Trophoblast cell (in vitro differentiated cells and primary cell): ENCODE measurements around the gene AFAP1L2.

ENCODE experiments used
- DNase-seq, 2 donors: peaks; one replicate each; pipeline ENCODE4 v3.0.0-alpha.2; 2016
- H2AFZ ChIP-seq: 2 replicates; pipeline ENCODE4 v1.6.1; 2013; ENCODE audit warnings: low read length, moderate library complexity, mild to moderate bottlenecking; ENCODE audit not compliant: insufficient read depth, poor library complexity
- H2AK5ac ChIP-seq: 2 replicates; pipeline ENCODE4 v1.6.1; 2013; ENCODE audit warnings: mild to moderate bottlenecking, low read length
- H2BK120ac ChIP-seq: 2 replicates; pipeline ENCODE4 v1.6.1; 2013; ENCODE audit warnings: low read length, mild to moderate bottlenecking, moderate library complexity; ENCODE audit not compliant: insufficient read depth, poor library complexity
- H2BK12ac ChIP-seq: 2 replicates; pipeline ENCODE4 v1.6.1; 2013; ENCODE audit warnings: mild to moderate bottlenecking, low read length, moderate library complexity
- H2BK5ac ChIP-seq: 2 replicates; pipeline ENCODE4 v1.6.1; 2013; ENCODE audit warnings: low read length, low read depth, moderate library complexity, mild to moderate bottlenecking; ENCODE audit not compliant: poor library complexity
- H3K14ac ChIP-seq: 2 replicates; pipeline ENCODE4 v1.6.1; 2013; ENCODE audit warnings: mild to moderate bottlenecking, low read length
- H3K18ac ChIP-seq: 2 replicates; pipeline ENCODE4 v1.6.1; 2013; ENCODE audit warnings: mild to moderate bottlenecking, low read length
- H3K23ac ChIP-seq: 2 replicates; pipeline ENCODE4 v1.6.1; 2013; ENCODE audit warnings: low read length
- H3K27ac ChIP-seq: 2 replicates; pipeline ENCODE4 v1.5.1; 2013; ENCODE audit warnings: low read depth, mild to moderate bottlenecking, inconsistent platforms, low read length, moderate library complexity
- H3K27me3 ChIP-seq: 2 replicates; pipeline ENCODE4 v1.6.1; 2013; ENCODE audit warnings: inconsistent platforms, mild to moderate bottlenecking, low read length, moderate library complexity; ENCODE audit not compliant: insufficient read depth
- H3K36me3 ChIP-seq, 2 experiments: 1 replicate in 1 of 2; 2 replicates in 1 of 2; pipeline ENCODE4 v1.6.1; 2013; ENCODE audit warnings: low read length in 2 of 2, mild to moderate bottlenecking in 2 of 2, moderate library complexity in 1 of 2; ENCODE audit not compliant: insufficient read depth in 2 of 2, control insufficient read depth in 1 of 2
- H3K4ac ChIP-seq: 2 replicates; pipeline ENCODE4 v1.6.1; 2013; ENCODE audit warnings: low read depth, mild to moderate bottlenecking, low read length, moderate library complexity
- H3K4me1 ChIP-seq, 2 experiments: 1 replicate in 1 of 2; 2 replicates in 1 of 2; pipeline ENCODE4 v1.6.1; 2013; ENCODE audit warnings: low read length in 2 of 2, mild to moderate bottlenecking in 2 of 2, moderate library complexity in 1 of 2; ENCODE audit not compliant: insufficient read depth in 2 of 2, control insufficient read depth in 1 of 2
- H3K4me2 ChIP-seq: 2 replicates; pipeline ENCODE4 v1.6.1; 2013; ENCODE audit warnings: inconsistent platforms, mild to moderate bottlenecking, low read length, moderate library complexity
- H3K4me3 ChIP-seq: 2 replicates; pipeline ENCODE4 v1.5.1; 2013; ENCODE audit warnings: mild to moderate bottlenecking, low read depth, low read length, inconsistent platforms
- H3K79me1 ChIP-seq: one replicate; pipeline ENCODE4 v1.6.1; 2013; ENCODE audit warnings: low read length
- H3K79me2 ChIP-seq: 2 replicates; pipeline ENCODE4 v1.6.1; 2013; ENCODE audit warnings: low read length, mild to moderate bottlenecking; ENCODE audit not compliant: control insufficient read depth, insufficient read depth, poor library complexity
- H3K9ac ChIP-seq: 2 replicates; pipeline ENCODE4 v1.6.1; 2013; ENCODE audit warnings: mild to moderate bottlenecking, low read length
- H3K9me3 ChIP-seq: 2 replicates; pipeline ENCODE4 v1.6.1; 2013; ENCODE audit warnings: low read depth, mild to moderate bottlenecking, control low read depth, inconsistent platforms, low read length; ENCODE audit not compliant: insufficient read depth
- H4K12ac ChIP-seq: 2 replicates; pipeline ENCODE4 v1.6.1; 2013; ENCODE audit warnings: low read depth, mild to moderate bottlenecking, low read length, moderate library complexity
- H4K8ac ChIP-seq: 2 replicates; pipeline ENCODE4 v1.6.1; 2013; ENCODE audit warnings: low read depth, mild to moderate bottlenecking, low read length, moderate library complexity
- H4K91ac ChIP-seq: one replicate; pipeline ENCODE4 v1.6.1; 2013; ENCODE audit warnings: low read depth, mild to moderate bottlenecking, low read length, moderate library complexity
- WGBS: extraction: QIAGEN DNeasy Blood & Tissue Kit; methylation state at CpG from one replicate; pipeline ENCODE4 v1.1.7; 2013; ENCODE audit warnings: missing lambda C conversion rate; ENCODE audit not compliant: insufficient read length, insufficient coverage; ENCODE audit errors: extremely low coverage; 5-methylcytosine and 5-hydroxymethylcytosine counted together

AFAP1L2 gene

GRCh38 chr10:114444819-114445218 is 40.5 kb upstream of the AFAP1L2 start:
- Histone ChIP-seq H3K36me3 (peaks cover 0 to 2% of the 10 kb centered on the region in 2 experiments), H4K8ac (no peak overlapping the region), H3K4me2 (no peak overlapping the region), H2BK120ac (no peak overlapping the region), H3K9me3 (no peaks in the 10 kb centered on the region), H3K27ac (no peak overlapping the region), H3K18ac (no peak overlapping the region), H2BK12ac (no peak overlapping the region), H3K4ac (no peak overlapping the region), H2AK5ac (no peak overlapping the region), H4K91ac (no peak overlapping the region), H3K79me2 (no peaks in the 10 kb centered on the region), H3K4me1 (no peaks in the 10 kb centered on the region), H3K27me3 (no peaks in the 10 kb centered on the region), H3K9ac (no peak overlapping the region), H4K12ac (no peak overlapping the region), H3K23ac (no peak overlapping the region), H3K14ac (no peak overlapping the region), H2BK5ac (no peak overlapping the region), H3K79me1 (no peaks in the 10 kb centered on the region), H3K4me3 (no peak overlapping the region), H2AFZ (no peak overlapping the region)
- no peak for DNase-seq

GRCh38 chr10:114442091-114442630 is 37.9 kb upstream of the AFAP1L2 start:
- Histone ChIP-seq H2AFZ (no peak overlapping the region), H3K4me3 (no peak overlapping the region), H3K4me1 (no peaks in the 10 kb centered on the region), H2AK5ac (no peak overlapping the region), H2BK5ac (no peak overlapping the region), H3K4me2 (no peak overlapping the region), H3K18ac (no peak overlapping the region), H2BK12ac (no peak overlapping the region), H4K12ac (no peak overlapping the region), H3K27ac (no peak overlapping the region), H4K91ac (no peak overlapping the region), H3K79me1 (no peaks in the 10 kb centered on the region), H3K36me3 (peaks cover 0 to 7% of the 10 kb centered on the region in 2 experiments), H3K14ac (no peak overlapping the region), H3K79me2 (no peaks in the 10 kb centered on the region), H2BK120ac (no peak overlapping the region), H3K23ac (no peak overlapping the region), H4K8ac (no peak overlapping the region), H3K27me3 (no peaks in the 10 kb centered on the region), H3K4ac (no peak overlapping the region), H3K9ac (no peak overlapping the region), H3K9me3 (no peaks in the 10 kb centered on the region)
- WGBS, result no CpG with 5 or more reads among the region's 4 CpGs
- DNase-seq, result peak; percentile 95 to 96

- WGBS, result no CpG with 5 or more reads among the region's 1 CpG
Observed at GRCh38 chr10:114441107-114441506, 36.8 kb upstream of the AFAP1L2 start.

GRCh38 chr10:114437473-114438292 is 33.4 kb upstream of the AFAP1L2 start:
- no peak overlapping the region for H2AK5ac ChIP-seq
- no peak overlapping the region for H2AFZ ChIP-seq
- no peaks in the 10 kb centered on the region for H3K4me1 ChIP-seq
- H3K27me3 ChIP-seq, result no peaks in the 10 kb centered on the region
- H3K27ac ChIP-seq, result no peak overlapping the region
- no peak overlapping the region for H3K4me2 ChIP-seq
- H2BK120ac ChIP-seq, result no peak overlapping the region
- H3K79me2 ChIP-seq, result no peaks in the 10 kb centered on the region
- no peak overlapping the region for H4K12ac ChIP-seq
- H2BK12ac ChIP-seq, result no peak overlapping the region
- no peak overlapping the region for H3K4me3 ChIP-seq
- H3K4ac ChIP-seq, result no peak overlapping the region
- H3K14ac ChIP-seq, result no peak overlapping the region
- no peak overlapping the region for H4K91ac ChIP-seq
- H3K79me1 ChIP-seq, result no peaks in the 10 kb centered on the region
- no peak overlapping the region for H3K9ac ChIP-seq
- H3K9me3 ChIP-seq, result no peaks in the 10 kb centered on the region
- no peak overlapping the region for H3K18ac ChIP-seq
- no CpG with 5 or more reads among the region's 9 CpGs for WGBS
- H2BK5ac ChIP-seq, result no peak overlapping the region
- DNase-seq, result peak; percentile 7 to 59
- no peak overlapping the region for H3K23ac ChIP-seq
- H4K8ac ChIP-seq, result no peak overlapping the region
- H3K36me3 ChIP-seq, result peaks cover 0 to 7% of the 10 kb centered on the region in 2 experiments

More at GRCh38 chr10:114441107-114441506, 36.8 kb upstream of the AFAP1L2 start:
- no peaks in the 10 kb centered on the region for H3K9me3 ChIP-seq
- no peak overlapping the region for H3K4me2 ChIP-seq
- DNase-seq, result no peak
- H4K91ac ChIP-seq, result no peak overlapping the region
- no peak overlapping the region for H2AFZ ChIP-seq
- no peak overlapping the region for H2BK5ac ChIP-seq
- H3K23ac ChIP-seq, result no peak overlapping the region
- H3K14ac ChIP-seq, result no peak overlapping the region
- no peak overlapping the region for H3K4me3 ChIP-seq
- H4K12ac ChIP-seq, result no peak overlapping the region
- H2BK12ac ChIP-seq, result no peak overlapping the region
- no peak overlapping the region for H2AK5ac ChIP-seq
- H3K18ac ChIP-seq, result no peak overlapping the region
- no peaks in the 10 kb centered on the region for H3K4me1 ChIP-seq
- H4K8ac ChIP-seq, result no peak overlapping the region
- no peaks in the 10 kb centered on the region for H3K79me2 ChIP-seq
- H3K79me1 ChIP-seq, result no peaks in the 10 kb centered on the region
- no peaks in the 10 kb centered on the region for H3K27me3 ChIP-seq
- no peak overlapping the region for H3K27ac ChIP-seq
- H3K4ac ChIP-seq, result no peak overlapping the region
- H3K36me3 ChIP-seq, result peaks cover 0 to 7% of the 10 kb centered on the region in 2 experiments
- no peak overlapping the region for H2BK120ac ChIP-seq
- H3K9ac ChIP-seq, result no peak overlapping the region
